HG02610 (cell line): ENCODE data around the gene RBMS2.

Experiments
- ATAC-seq: cut with Tn5 transposase; IDR thresholded peaks from one replicate; pipeline ENCODE4 v1.9.1; 2021; ENCODE audit warnings: mild to moderate bottlenecking, moderate library complexity; ENCODE audit not compliant: unreplicated experiment

The RBMS2 gene

GRCh38 chr12:56629459-56630179, 108.0 kb downstream of the RBMS2 start:
- no peak for ATAC-seq

GRCh38 chr12:56630180-56630632, 108.6 kb downstream of the RBMS2 start, which contains the start of gene BAZ2A:
BAZ2A (minus strand) TSS chr12:56630326; CDS start chr12:56617530, 12,796 bp downstream.
- ATAC-seq, result peak; percentile 54

- ATAC-seq, result no peak
Measured at GRCh38 chr12:56631790-56632700, 110.4 kb downstream of the RBMS2 start.

- ATAC-seq, result no peak
Measured at GRCh38 chr12:56632701-56633467, 111.3 kb downstream of the RBMS2 start.

- no peak for ATAC-seq
Measured at GRCh38 chr12:56633468-56634241, 112.0 kb downstream of the RBMS2 start.

GRCh38 chr12:56634242-56634836, 112.7 kb downstream of the RBMS2 start:
- no peak for ATAC-seq

- ATAC-seq, result no peak
Measured at GRCh38 chr12:56634837-56635791, 113.5 kb downstream of the RBMS2 start.

GRCh38 chr12:56635806-56636674, 114.4 kb downstream of the RBMS2 start:
- peak; percentile 47 for ATAC-seq

GRCh38 chr12:56636675-56637540, 115.3 kb downstream of the RBMS2 start:
- ATAC-seq, result peak; percentile 50

- ATAC-seq, result no peak
Measured at GRCh38 chr12:56637621-56638020, 116.0 kb downstream of the RBMS2 start.

GRCh38 chr12:56641219-56641618, 119.6 kb downstream of the RBMS2 start:
- ATAC-seq, result no peak

GRCh38 chr12:56644654-56645053, 123.0 kb downstream of the RBMS2 start:
- ATAC-seq, result no peak

- no peak for ATAC-seq
Measured at GRCh38 chr12:56645201-56645716, 123.6 kb downstream of the RBMS2 start.
